GM21825 (cell line): ENCODE results near the gene KCNG4.

Experiments
- ATAC-seq: cut with Tn5 transposase; IDR thresholded peaks from one replicate; pipeline ENCODE4 v1.9.1; 2021; ENCODE audit warnings: mild to moderate bottlenecking, moderate library complexity; ENCODE audit not compliant: unreplicated experiment

The KCNG4 gene

DNA sequence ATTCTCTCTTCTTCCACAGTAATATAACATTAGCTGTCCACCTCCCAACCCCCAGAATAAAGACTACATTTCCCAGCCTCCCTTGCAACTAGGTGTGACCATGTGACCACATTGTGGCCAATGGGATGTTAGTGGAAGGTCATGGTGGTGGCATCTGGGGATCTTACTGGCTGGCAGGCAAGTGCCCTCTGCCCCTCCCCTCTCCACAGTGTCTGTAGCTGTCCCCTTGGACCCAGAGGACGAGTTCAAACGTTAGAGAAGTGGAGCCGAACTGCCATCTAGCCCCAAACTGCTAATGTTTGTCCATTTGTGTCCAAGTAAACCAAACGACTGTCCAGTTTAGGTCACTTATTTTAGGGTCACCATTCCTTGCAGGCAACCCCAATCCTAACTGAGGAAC, 26.6 kb upstream of the KCNG4 start:
- ATAC-seq, result no peak

DNA sequence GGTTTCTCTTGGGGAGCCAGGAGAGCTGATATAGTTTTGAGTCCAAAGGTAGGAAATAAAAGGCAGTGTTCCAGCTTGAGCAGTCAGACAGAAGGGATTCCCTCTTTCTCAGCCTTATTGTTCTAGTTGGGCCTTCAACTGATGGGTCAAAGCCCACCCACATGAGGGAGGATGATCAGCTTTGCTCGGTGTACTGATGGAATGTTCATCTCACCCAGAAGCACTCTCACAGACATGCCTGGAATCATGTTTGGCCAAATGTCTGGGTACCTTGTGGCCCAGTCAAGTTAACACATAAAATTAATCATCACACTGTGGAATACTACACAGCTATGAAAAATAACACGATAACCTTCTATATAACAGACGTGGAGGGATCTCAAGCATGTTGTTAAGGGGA, 23.1 kb upstream of the KCNG4 start:
- no peak for ATAC-seq

DNA sequence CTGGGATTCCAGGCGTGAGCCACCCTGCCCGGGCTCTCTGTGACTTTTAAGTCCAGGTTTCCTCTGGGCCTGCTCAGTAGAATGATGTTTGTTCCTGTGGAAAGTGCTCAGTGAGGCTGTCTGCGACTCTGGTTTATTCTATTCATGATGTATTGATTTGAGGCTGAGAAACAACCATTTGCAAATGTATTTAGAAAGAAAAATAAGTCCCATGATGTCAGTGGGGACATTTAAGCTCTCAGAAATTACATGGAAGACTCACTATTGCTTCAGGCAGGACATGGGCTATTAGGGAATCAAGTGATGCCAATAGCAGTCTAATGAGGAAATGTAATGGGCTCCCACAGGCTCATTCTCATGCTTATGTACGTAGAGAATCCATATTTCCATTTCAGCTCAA, 22.2 kb upstream of the KCNG4 start:
- no peak for ATAC-seq

DNA sequence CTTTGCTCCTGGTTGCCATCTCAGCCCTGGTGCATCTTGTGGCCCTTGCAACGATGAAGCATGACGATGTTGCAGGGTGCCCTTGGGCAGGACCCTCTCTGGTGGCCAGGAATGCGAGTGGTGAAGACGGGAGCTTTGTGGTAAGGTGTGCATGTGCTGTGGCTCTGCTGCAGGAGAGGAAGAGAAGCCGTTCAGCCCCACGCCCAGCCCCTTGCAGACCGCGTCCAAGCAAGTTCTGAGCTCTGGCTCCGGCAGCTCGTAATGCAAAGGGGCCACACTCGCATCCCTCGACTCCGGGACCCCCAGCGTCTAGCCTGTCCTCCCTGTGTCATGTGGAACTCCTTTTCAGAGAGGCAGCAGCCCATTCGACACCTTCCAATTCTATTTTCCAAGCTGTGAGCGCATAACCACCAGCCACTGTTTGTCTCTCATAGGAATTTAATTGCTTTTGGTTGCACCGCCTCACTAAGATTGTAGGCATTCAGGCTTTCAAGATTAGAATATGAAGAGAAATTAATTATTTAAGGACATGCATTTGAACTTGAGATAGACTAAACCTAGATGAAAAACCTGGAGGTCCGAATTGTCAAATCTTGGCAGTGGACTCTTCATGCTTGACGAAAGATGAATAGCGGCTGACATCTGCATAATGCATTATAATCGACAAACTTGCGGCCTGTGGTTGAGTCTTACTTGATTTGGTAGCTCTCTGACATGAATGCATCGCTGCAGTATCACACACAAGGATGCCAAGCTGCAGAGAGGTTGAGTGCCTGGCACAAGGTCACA, 21.1 kb upstream of the KCNG4 start:
- ATAC-seq, result no peak

DNA sequence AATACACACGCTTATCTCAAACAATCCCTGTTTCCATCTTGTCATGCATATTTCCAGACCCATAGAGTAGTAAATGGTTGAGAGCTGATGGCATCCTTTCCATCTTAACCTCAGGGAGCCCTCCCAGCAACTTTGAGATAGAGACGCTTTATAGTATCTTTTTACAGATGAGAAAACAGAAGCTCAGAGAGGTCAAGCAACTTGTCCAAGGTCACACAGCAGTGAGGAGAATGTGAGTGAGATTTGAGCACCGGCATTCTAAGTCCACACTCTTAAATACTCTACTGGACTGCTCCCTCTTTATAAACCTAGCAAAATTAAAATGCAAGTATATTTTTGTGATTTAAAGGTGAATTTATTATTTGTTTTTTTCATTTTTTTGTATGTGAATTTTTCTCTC, 19.9 kb upstream of the KCNG4 start:
- no peak for ATAC-seq

DNA sequence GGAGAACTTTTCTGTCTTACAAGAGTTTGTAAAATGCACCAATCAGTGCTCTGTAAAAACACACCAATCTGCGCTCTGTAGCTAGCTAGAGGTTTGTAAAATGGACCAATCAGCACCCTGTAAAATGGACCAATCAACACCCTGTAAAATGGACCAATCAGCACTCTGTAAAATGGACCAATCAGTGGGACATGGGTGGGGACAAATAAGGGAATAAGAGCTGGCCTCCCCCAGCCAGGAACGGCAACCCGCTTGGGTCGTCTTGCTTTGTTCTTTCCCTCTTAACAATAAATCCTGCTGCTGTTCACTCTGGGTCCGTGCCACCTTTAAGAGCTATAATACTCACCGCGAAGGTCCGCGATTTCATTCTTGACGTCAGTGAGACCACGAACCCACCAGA, 18.5 kb upstream of the KCNG4 start:
- no peak for ATAC-seq

DNA sequence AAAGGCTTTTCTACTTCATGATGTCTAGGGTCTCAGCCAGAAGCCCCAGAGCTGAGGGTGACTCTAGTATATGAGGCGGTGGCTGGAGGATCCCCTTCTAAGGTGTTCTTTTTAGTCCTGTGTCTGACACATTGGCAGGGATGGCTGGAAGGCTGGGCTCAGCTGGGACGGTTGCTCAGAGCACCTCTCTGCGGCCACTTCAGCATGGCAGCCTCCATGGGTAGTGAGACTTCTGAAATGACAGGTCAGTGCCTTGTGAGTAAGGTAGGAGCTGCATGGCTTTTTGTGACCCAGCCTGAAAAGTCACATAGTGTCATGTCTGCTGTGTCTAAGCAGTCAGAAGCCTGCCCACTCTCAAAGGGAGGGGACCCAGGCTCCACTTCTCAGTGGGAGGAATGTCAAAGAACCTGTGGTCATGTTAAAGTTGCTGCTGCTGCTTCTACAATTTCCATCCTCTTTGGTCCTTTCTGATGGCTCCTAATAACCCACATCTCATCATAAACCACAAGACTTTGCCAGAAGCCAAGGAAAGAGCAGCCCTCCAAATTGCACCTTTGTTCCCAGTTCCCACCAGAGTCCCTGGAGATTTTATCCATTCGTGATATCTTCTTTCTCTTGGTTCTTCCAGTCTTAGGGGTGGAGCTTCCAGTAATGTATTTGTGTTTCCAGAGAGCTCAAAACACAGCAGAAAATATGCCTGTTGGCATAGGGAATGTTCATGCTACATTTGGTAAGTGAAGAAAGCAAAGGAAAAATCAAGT, 15.4 kb upstream of the KCNG4 start:
- no peak for ATAC-seq

DNA sequence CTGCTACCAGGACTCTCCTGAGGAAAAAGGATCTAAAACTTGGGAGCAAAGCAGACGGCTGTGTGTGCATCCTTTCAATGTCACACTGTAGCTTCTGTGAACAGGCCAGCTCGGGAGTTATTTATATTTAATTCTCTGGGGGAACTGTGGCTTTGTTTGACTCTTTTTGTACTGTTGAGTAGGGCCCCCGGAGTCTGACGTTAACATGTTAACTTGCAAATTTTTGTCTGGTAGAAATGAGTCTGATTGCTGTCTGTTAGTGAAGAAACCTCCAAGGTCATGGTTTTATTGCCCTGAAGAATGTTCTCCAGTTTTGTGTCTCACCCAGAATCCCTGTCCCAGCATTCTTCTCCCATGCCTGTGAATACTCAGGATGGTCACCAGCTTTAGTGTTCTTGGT, 14.2 kb upstream of the KCNG4 start:
- no peak for ATAC-seq

DNA sequence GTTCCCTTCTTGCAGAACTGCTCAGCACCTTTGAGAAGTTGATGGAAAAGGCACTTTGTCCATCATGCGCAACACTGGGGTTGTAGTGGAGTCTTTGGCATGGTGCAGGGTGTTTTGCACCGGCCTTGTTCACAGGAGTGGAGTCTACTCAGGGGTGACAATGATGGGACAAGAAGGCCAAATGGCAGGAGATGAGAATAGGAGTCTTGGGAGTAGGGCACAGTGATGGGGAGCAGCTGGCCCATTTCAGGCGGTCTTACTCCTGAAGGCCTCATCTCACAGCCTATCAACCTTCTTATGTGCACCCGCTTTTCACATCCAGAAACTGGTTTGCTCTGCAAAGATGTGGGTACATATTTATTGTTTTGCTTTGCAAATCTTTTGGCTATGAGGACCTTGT, 13.4 kb upstream of the KCNG4 start:
- ATAC-seq, result no peak

DNA sequence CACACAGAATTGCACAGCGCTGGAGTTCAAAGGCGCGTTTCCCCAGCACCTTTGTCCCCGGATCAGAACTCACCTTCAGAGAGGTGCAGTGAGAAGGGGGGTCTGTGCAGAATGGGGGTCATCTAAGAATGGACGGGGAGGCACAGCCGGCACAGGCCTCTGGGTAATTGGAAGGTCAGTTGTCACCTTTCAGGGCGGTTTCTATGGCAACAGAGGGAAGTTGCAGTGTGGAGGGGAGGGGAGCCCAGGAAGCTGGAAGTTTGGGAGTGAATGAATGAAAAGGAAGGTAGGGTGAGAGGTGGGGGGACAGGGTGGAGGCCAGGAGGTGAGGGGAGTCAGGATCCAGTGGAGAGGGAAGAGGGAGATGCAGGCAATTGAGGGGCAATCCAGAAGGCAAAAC, 12.4 kb upstream of the KCNG4 start:
- no peak for ATAC-seq

DNA sequence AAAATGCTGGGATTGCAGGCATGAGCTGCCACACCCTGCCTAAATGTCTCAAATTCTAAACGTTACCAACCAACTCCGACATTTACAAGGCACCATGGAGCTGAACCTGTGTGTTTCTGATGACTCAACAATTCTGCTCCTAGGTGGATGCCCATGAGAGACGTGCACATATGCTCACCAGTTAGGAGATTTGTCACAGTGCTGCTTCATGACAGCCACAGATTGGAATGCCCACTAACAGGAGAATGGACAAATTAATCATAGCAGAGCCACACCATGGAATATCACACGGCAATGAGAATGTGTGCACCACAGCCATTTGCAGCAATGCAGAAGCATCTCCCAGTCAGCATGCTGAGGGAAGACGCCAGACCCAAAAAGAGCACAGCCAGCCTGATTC, 8.0 kb upstream of the KCNG4 start:
- ATAC-seq, result no peak

DNA sequence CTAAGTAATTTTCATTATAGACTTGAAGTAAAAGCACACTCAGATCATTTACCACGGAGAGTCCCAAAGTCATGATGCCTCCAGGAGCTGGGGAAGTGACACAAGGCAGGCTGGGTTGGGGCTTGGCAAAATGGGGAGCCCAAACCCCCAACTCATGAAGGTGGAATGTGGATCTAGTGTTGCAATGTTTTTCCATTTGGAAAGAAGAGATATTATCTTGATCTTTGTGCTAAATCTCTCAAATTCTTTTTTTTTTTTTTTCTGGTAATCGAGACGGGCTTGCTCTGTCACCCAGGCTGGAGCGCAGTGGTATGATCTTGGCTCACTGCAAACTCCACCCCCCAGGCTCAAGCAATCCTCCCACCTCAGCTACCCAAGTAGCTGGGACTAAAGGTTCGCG, 7.5 kb upstream of the KCNG4 start:
- no peak for ATAC-seq

DNA sequence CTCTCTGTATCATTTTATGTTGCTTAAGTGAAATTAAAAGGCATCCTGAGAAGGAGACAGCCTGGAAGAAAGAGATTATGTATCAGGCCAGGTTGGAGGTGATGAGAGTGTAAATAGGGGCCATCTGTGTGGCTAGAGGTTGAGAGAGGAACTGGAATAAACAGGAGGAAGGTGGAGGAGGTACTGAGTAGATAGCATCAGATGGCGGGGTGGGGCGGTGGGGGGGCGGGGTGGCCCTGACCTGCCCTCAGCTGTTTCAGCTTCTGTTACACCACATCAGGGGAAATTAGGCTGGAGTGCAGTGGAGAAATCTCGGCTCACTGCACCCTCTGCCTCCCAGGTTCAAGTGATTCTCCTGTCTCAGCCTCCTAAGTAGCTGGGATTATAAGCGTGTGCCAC, 6.9 kb upstream of the KCNG4 start:
- ATAC-seq, result no peak

DNA sequence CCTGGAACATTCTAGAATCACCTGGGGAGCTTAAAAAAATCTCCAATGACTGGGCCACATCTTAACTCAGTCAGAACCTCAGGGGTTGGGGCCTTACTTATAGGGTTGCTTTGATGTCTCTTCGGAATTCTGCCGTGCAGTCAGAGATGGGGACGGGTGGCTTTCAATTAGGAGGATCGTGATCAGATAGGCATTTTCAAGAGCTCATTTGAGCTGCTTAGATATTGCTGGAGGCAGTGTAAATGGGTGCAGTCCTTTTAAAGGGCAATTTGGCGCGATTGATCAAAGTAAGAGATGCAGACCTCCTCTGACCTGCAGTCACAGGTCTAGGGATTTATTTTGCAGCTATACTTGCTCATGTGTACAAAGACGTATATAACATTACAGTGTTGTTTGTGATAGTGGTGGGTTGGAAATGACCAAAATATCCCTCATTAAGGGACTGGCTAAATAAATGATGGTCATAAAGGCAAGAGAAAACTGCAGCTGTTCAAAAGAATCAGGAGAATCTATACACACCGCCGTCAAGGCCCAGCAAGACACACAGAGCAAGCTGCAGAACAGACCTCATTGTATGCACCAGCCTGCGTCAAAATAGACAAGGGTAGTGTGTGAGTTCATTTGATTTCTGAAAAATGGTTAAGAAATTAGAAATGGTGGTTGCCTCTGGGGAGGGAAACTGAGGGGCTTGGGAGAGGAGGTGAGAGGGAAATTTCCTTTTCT, 6.3 kb upstream of the KCNG4 start:
- no peak for ATAC-seq

DNA sequence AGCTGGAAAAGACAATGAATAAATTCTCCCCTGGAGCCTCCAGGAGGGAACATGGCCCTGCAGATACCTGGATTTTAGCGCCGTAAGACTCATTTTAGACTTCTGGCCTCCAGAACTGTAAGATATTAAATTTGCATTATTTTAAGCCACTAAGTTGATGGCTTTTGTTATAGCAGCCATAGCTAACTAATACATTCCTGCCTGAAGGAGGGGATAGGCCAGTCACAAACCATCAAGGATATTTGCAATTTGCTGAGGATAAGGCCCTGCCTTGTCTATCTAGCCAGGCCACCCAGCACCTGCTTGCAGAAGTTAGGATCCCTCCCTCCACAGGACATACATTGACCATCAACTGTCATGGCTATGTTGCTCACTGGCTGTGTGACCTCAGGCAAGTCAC, 4.9 kb upstream of the KCNG4 start:
- ATAC-seq, result no peak

DNA sequence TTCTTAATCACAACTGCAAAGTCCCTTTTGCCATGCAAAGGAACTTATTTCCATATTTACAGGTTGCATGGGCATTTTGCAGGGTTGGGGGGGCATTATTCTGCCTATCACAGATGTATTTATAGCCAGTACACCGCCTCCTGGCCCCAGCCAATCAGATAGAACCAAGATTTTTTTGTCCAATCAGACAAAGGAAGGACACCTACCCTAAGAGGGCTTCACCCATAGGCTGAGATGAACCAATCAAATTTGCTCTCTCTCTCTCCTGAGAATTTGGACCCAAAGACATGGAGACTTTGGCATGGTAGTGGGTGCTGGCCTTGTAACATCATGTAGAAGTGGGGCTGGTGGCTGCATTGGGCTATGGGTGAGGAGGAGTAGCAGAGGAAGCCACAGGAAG, 3.9 kb upstream of the KCNG4 start:
- ATAC-seq, result no peak

DNA sequence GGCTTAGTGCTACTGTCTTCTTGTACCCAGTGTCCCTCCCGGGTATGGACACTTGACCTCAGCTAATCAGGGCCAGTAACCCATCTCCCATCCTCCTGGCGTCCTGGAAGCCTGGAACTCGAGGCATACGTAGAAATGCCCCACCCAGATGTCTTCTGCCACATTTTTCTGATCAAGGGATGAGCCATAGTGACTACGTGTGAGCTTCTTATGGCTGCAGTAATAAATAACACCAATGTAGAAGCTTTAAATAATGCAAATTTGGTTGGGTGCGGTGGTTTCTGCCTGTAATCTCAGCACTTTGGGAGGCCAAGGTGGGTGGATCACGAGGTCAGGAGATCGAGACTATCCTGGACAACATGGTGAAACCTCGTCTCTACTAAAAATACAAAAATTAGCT, 3.0 kb upstream of the KCNG4 start:
- no peak for ATAC-seq

DNA sequence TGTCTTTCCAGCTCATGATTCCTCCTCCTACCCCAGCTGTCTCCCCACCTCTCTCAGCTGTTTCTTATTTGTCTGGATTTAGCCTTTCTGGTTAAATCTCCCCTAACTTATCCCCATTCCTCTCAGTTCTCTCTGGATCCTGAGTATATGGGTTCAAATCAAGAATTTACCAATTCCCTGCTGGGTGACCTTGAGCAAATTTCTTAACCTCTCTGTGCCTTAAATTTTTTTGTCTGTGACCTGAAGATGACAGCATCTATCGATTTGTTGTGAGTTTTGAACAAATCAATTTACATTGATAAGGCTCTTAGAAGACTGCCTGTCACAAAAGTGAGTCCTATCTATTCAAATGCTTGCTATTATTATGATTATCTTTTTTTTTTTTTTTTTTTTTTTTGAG, 2.0 kb upstream of the KCNG4 start:
- ATAC-seq, result no peak

DNA sequence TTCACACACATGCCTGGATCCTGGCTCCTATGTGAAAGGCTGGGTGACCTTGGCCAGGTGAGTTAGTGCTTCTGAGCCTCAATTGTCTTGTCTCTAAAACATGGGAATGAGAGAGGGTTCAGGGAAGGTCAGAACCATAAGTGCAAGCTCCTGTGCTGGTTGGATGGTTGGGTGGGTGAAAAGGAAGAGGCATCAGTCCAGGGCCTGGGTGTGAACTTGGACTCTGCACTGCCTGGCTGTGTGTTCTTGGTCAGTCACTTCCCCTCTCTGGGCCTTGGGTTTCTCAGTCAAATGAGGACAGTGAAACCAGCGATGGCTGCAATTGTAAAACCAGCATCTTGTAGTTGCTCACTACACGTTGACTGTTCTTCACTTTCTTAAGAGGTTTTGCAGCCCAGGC, 643 bp upstream of the KCNG4 start:
- ATAC-seq, result no peak

DNA sequence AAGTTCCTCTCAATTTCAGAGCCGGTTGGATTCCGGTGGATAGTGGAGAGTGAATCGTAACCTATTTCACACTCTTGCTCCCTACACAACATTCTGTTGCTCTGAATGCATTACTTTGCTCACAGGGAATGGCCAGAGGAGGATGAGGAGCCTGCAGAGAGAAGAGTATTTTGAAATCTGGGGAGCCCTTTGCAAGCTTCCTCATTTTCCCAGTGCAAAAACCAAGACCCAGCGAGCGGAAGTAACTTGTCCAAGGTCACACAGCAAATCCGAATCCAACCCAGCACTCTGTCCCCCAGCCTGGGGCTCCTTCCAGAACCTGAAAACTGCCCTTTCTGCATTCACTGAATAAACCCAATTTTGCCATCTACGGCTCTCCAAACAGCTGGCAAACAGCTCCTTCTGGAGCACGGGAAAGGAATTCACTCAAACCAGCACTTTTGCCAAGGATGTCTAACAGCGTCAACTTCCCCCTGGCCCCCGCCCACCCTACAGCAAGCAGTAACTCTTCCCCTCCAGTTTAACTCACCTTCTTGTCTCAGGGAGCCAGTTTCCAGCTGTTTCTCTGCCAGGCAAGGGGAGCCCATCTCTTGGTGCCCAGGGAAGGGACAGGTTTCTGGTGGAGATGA, 557 bp downstream of the KCNG4 start:
- ATAC-seq, result no peak

DNA sequence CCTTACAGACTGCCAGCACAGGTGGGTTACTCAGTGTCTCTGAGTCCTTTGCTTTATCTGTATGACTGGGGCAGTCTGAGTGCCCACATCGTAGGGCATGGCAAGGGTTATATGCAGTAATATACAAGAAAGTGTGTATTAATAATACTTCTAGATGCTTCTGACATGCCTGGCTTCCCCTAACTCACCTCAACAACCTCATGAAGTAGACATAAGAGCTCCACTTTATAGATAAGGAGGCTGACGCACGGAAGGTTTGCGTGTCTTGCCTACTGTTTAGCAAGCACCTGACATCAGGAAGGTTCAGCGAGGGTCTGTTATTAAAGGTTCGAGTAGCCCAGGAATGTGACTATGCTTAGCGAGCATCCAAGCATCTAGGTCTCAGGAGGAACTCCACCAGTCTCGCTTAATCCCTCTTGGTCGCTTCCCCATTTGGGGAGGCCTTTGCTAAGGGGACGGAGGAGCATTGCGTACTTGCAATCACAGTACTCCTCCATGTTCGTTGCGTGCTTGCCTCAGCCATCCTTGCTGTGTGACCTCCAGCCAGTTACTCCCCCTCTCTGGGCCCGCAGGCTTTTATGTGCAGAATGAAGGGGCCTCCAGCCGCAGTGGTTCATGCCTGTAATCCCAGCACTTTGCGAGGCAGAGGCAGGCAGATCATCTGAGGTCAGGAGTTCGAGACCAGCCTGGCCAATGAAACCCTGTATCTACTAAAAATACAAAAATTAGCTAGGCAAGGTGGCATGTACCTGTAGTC, 1.6 kb downstream of the KCNG4 start:
- no peak for ATAC-seq
